Cardiac muscle cell (in vitro differentiated cells and primary cell): ENCODE results near the gene NISCH. TPM values are rescaled to one million over a fixed set of nuclear protein-coding genes. Genes with fewer than 3 reads are reported as not detected.
"Not testable (repeated sequence)": the region's sequence is repeated elsewhere in the genome, so short reads cannot be mapped to it uniquely, and the experiment has no call there.

Experiments
- DNase-seq, 2 donors: peaks; one replicate each; pipeline versions ENCODE4 v3.0.0 to v3.0.0-alpha.2; 2010 to 2017; ENCODE audit warnings: low read depth in 1 of 2, low spot score in 1 of 2
- H3K27ac ChIP-seq: fragments of 200-600 bp; sonication (generic); 2 replicates; pipeline ENCODE4 v1.5.1; 2016
- H3K27me3 ChIP-seq: fragments of 200-600 bp; sonication (generic); 2 replicates; pipeline ENCODE4 v1.6.0; 2016; ENCODE audit warnings: control low read depth
- H3K36me3 ChIP-seq: fragments of 200-600 bp; sonication (generic); 2 replicates; pipeline ENCODE4 v1.5.1; 2016; ENCODE audit warnings: control low read depth
- H3K4me1 ChIP-seq: fragments of 200-600 bp; sonication (generic); 2 replicates; pipeline ENCODE4 v1.8.1; 2017; ENCODE audit warnings: low read depth, mild to moderate bottlenecking, mixed run types
- H3K4me3 ChIP-seq: fragments of 200-600 bp; sonication (generic); 2 replicates; pipeline ENCODE4 v1.5.1; 2016; ENCODE audit warnings: mild to moderate bottlenecking
- H3K9me3 ChIP-seq: fragments of 200-600 bp; sonication (generic); 2 replicates; pipeline ENCODE4 v1.5.1; 2017; ENCODE audit warnings: low read depth, mild to moderate bottlenecking, control low read depth
- CTCF ChIP-seq: IDR thresholded peaks from 2 replicates; pipeline ENCODE4 v1.5.1; 2012; ENCODE audit warnings: low read depth, mild to moderate bottlenecking, low read length
- polyA plus RNA-seq: library from polyadenylated mRNA; unstranded; fragments of >200 nt; fragmentation: Nextera tagmentation; extraction: Ambion mirVana; gene quantifications from 2 replicates; pipeline ENCODE4 v1.2.1, GENCODE V29; 2016
- total RNA-seq: library from RNA; depleted of rRNA; stranded (reverse); fragments of >200 nt; gene quantifications from 2 replicates; pipeline ENCODE4 v1.2.3, GENCODE V29; 2016

Gene NISCH
- total and polyA plus RNA-seq, 2 experiments from 2014 or later: 80.8 to 205 TPM

- Histone ChIP-seq H3K27ac (no peak overlapping the region), H3K4me3 (no peak overlapping the region), H3K9me3 (no peaks in the 10 kb centered on the region), H3K4me1 (no peaks in the 10 kb centered on the region), H3K27me3 (no peaks in the 10 kb centered on the region), H3K36me3 (peaks cover 20% of the 10 kb centered on the region)
- DNase-seq: no peak
- no peak for TF ChIP-seq CTCF
Measured at GRCh38 chr3:52524258-52524751, 68.9 kb downstream of the NISCH start.

GRCh38 chr3:52524752-52525679 is 69.6 kb downstream of the NISCH start:
- Histone ChIP-seq H3K27me3 (no peaks in the 10 kb centered on the region), H3K36me3 (peaks cover 20% of the 10 kb centered on the region), H3K4me1 (no peaks in the 10 kb centered on the region), H3K27ac (peak overlapping the region; percentile 30), H3K9me3 (no peaks in the 10 kb centered on the region), H3K4me3 (no peak overlapping the region)
- TF ChIP-seq CTCF: no peak
- no peak for DNase-seq

- DNase-seq: no peak
- Histone ChIP-seq H3K27ac (peak overlapping the region; percentile 30), H3K4me1 (no peaks in the 10 kb centered on the region), H3K9me3 (no peaks in the 10 kb centered on the region), H3K36me3 (peaks cover 20% of the 10 kb centered on the region), H3K4me3 (no peak overlapping the region), H3K27me3 (no peaks in the 10 kb centered on the region)
- no peak for TF ChIP-seq CTCF
Measured at GRCh38 chr3:52525680-52526561, 70.5 kb downstream of the NISCH start.

GRCh38 chr3:52526671-52527038 is 71.3 kb downstream of the NISCH start:
- H3K27me3 ChIP-seq, H3K4me1 ChIP-seq, DNase-seq, H3K4me3 ChIP-seq, H3K9me3 ChIP-seq: not testable (repeated sequence)
- H3K27ac ChIP-seq: peak overlapping the region; percentile 63
- H3K36me3 ChIP-seq: peaks cover 20% of the 10 kb centered on the region

GRCh38 chr3:52527039-52527731 is 71.8 kb downstream of the NISCH start:
- no peak for DNase-seq
- H3K4me1 ChIP-seq: peaks cover under 1% of the 10 kb centered on the region
- no peak overlapping the region for H3K4me3 ChIP-seq
- TF ChIP-seq CTCF: no peak
- H3K27me3 ChIP-seq: no peaks in the 10 kb centered on the region
- H3K27ac ChIP-seq: peak overlapping the region; percentile 63
- H3K9me3 ChIP-seq: no peaks in the 10 kb centered on the region
- peaks cover 20% of the 10 kb centered on the region for H3K36me3 ChIP-seq
